ENCODE results near the gene EIF2AK3.
"Not testable (repeated sequence)": the region's sequence is repeated elsewhere in the genome, so short reads cannot be mapped to it uniquely, and the experiment has no call there.

Gene EIF2AK3

DNA sequence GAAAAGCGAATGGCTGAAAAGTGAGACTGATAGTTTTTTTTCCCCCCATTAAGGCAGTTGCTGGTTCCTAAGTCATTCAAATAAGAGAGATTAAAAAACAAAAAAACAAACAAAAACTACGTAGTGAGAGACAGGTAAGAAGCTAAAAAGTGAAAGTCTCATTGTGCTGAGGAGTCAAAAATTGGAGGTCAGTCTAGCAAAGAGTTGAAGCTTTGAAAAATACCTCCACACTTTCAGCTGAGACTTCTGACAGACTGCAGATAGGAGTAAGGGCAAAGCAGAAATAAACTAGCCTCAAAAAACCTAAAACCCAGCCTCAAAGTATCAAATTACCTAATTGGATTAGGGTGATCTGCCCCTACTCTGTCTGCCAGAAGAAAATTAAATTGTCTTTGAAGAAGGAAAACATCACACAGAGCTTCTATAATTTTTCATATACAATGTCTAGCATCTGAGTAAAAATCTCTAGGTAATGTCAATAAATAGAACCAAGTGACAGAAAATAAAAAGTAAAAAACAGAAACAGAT is 10.9 kb upstream of the EIF2AK3 start:
- H3K27ac ChIP-seq: peak overlapping the region; percentile 4
- DNase-seq (ENCODE audit: low read depth, low spot score): no peak

DNA sequence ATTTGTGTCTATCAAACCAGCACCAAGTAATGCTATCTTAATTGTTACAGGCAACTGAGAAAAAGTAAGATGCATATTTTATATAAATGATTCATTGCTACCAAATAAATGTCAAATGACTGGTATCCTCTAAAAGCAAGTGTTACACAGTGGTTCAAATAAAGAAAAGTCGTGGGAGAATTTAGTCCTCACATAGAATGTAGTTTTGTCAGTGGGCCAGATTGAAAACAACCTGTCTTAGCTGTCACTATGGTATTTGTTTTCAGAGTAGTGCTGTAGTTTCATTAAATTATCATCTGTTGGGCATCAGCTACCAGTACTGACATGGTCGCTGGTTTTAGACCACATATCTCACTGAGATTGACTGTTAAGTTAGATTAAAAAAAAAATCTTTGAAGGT is 10.2 kb upstream of the EIF2AK3 start:
- no peak overlapping the region for H3K27ac ChIP-seq
- DNase-seq (ENCODE audit: low read depth, low spot score): no peak

DNA sequence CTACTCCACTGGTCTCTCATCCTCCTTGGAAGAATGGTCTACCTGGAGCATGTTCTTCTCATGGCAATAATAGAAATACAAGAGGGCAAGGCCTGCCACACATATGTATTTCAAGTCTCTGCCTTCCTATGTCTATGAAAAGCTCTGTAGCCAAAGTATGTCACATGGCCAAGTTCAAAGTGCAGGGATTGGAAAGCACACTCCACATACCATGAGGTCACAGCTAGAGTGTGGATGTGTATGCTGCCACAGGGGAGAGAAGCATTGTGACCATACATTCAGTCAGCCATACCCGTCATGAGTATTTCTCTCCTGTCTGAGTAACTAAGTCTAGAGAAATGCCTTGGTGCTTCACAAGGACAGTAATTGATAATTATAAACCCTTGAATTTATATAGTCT is 8.8 kb upstream of the EIF2AK3 start:
- H3K27ac ChIP-seq: no peak overlapping the region
- no peak for DNase-seq (ENCODE audit: low read depth, low spot score)

DNA sequence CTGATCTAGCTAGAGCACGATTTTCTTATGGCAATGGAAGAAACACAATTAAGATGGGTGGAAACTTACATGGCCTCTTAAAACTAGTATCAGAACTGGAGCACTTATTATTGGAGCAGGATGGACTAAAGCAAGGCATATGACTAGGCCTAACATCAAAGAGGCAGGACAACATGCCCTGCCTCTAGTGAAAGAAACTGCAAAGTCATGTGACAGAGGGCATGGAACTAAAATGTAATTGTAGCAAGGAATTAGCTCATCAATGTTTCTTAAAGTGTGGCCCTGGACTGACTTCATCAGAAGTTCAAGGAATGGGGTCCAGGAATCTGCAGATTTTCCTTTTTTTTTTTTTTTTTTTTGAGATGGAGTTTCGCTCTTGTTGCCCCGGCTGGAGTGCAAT is 5.3 kb upstream of the EIF2AK3 start:
- no peak for DNase-seq (ENCODE audit: low read depth, low spot score)
- no peak overlapping the region for H3K27ac ChIP-seq

DNA sequence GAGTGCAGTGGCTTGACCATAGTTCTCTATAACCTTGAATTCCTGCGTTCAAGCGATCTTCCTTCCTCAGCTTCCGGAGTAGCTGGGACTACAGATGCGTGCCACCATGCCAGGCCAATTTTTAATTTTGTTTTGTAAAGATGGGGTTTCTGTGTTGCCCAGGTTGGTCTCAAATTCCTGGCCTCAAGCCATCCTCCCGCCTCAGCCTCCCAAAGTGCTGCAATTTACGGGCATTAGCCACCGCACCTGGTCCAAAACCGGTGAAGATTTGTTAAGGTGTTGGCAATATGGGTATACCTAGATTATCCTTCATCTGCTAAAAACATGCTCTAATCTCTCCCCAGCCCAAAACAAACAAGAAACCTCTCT is 1.3 kb upstream of the EIF2AK3 start:
- DNase-seq (ENCODE audit: low read depth, low spot score): no peak
- H3K27ac ChIP-seq: peak overlapping the region; percentile 92

DNA sequence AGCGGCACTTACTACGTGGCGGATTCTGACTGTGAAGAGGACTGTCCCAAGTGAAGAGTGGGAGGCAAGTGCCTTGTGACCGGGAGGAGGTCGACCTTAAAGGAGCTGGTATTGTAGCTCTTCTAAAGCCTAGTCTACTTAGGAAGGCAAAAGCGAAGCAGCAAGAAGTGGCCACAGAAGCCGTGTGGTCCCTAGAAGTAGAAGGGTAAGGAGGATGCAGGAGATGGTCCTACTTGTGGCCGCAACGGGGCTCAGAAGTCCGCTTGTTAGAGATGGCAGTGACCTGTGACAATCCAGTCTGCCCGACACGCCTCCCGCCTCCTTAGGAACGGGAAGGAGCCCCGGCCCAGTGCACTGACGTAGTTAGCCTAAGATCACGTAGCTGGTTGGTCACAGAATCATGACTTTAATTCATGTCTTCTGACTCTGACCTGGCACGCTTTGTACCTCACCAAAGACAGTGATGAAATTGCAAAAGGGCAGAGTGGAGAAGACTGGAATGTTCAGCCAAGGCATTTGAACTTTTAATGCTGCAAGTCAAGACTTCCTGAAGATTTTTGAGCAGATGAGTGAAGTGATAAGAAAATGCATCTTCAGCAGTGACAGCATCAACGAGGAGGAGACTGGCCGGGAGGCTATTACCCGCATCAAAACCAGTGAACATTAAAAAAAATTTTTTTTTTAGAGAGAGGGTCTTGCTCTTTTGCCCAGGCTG is 749 bp upstream of the EIF2AK3 start:
- peak overlapping the region; percentile 92 for H3K27ac ChIP-seq
- peak; percentile 72 for DNase-seq (ENCODE audit: low read depth, low spot score)

DNA sequence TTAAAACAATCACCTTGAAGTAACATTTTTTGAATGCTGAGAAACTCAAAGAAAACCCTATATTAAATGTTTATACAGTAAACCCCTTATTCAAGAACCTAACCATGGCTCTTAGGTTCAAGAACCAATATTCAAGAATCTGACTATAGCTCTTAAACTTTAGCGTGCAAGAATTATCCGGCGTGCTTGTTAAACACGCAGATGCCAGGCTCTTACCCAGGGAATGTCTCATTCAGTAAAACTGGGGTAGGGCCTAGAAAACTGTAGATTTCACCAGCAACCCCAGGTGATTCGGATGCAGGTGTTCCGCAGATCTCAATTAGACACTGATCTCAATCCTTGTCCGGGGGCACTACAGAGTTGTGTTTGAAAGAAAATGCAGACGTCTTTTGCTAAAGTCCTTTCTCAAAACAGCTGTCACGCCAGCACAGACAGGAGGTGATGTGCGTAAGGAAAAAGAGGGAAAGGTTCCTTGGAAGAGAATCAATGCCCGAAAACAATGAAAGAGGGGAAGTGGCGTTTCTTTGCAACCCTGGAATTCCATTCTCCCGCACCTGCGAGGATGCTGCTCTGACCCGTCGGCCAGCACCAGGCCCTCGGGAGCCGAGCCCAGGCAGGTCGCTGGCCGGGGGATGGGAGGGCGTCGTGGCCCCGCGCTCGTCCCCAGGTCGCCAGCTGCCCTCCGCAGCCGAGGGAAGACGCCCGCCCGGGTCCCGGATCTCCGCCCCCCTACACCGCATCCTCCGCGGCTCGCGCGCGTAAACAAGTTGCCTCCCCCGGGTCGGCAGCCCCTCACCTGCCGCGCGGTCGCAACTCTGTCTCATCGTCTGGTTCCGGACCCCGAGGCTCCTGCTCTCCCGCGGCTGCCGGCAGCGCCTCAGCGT is 851 bp downstream of the EIF2AK3 start:
- H3K27ac ChIP-seq: peak overlapping the region; percentile 92
- DNase-seq (ENCODE audit: low read depth, low spot score): no peak

DNA sequence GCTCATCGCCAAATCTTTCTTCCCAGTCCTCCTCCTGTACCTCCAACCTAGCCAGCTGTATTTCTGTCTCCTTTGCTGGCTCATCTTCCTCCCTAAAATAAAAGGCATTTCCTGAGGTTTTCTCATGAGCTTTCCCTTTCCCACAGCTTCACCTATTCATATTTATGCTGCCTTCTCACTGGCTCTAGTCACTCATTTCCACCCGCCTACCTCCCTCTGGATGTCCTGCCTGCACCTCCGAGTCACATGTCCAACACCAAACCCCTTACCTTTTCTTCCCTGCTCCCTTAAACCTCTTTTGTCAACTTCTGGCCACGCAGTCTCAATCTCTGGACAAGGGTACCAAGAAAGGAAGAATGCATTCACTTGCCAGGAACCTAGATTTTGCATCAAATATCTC is 2.8 kb downstream of the EIF2AK3 start:
- DNase-seq (ENCODE audit: low read depth, low spot score): no peak
- no peak overlapping the region for H3K27ac ChIP-seq

DNA sequence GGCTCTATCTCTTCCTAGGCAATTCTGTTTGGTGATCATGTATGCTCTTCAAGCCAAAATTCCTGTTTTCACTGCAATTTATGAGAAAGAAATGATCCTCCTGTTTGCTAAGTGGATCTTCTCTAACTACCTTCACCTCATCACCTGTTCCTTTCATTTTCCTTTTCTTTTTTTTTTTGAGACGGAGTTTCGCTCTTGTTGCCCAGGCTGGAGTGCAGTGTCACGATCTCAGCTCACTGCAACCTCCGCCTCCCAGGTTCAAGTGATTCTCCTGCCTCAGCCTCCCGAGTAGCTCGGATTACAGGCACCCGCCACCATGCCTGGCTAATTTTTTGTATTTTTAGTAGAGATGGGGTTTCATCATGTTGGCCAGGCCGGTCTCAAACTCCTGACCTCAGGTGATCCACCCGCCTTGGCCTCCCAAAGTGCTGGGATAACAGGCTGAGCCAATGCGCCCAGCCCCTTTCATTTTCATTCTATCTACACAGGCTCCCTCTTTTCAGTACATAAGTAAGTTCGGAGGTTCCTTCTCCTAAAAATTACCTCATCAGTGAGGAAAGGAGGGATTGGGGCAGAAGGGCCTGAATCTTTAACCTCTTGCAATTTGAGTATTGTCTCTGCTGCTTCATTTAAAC is 3.3 kb downstream of the EIF2AK3 start:
- H3K27ac ChIP-seq; DNase-seq (ENCODE audit: low read depth, low spot score): not testable (repeated sequence)

DNA sequence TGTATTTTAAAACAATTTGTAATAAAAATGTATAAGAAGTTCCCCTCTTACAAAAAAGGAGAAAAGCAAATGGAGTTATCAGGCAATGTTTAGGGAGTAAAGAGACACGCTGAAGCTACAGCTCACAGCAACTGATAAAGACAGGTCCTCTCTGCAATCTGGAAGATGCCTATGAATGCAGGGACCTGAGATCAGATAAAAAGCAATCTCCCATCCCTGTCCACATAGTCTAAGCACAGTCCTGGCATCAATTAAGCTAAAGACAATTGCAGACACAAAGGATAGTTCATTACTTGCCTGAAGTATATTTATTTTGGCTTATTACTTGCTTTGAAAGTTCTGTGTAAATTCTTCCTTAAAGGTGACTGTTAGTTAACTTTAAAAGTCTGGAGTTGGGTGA is 5.0 kb downstream of the EIF2AK3 start:
- no peak overlapping the region for H3K27ac ChIP-seq
- DNase-seq (ENCODE audit: low read depth, low spot score): no peak

DNA sequence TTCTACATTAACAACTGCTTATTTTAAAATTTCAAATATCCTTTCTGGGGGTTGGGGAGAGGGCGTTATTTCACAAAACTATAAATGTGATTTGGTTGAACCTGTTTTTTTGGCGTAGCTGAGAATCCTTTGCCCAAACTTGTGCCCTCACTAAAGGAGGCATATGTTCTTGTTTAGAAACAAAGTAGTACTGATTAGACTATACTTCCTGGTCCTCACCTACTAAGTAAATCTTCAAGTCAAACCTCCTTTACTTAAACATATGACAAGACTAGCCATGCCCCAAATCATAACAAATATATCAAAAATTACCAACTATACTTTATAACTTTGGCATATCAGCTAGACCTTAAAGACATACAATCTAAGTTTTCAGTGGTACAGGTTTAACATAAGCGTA is 5.8 kb downstream of the EIF2AK3 start:
- DNase-seq (ENCODE audit: low read depth, low spot score): no peak
- no peak overlapping the region for H3K27ac ChIP-seq

DNA sequence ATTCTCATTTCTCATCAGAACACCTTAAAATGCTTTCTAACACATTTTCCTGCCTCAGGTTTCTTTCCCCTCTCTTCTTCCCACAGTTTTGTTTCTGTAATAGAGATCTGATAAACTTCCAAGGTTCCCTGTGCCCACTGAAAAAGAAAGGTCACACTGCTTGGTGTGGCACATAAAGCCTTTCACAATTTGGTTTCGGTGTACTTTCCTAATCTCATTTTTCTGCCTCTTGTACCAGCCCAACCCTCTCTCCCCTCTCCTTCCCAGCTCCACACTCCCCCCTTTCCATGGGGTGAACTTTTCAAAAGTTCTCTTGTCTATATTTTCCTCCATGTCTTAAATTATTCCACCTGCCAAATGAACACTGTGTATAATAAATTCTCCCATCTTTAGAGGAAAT is 7.2 kb downstream of the EIF2AK3 start:
- DNase-seq (ENCODE audit: low read depth, low spot score): no peak

DNA sequence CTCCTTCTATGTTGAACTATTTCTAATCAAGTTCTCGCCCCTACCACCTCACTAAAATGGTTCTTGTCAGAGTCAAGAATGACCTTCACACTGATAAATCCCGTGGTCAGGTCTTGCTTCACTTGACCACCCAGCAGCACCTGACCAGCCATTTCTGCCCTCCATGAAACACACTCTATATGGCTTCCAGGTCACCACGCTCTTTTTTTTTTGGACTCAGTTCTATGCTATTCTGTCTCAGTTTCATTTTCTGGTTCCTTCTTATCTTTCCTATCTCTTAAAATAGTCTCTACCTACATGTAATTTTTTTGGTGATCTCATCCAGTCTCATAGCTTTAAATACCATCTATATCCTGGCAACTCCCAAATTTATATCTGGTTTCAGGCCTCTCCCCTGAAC is 11.4 kb downstream of the EIF2AK3 start:
- H3K27ac ChIP-seq: no peak overlapping the region
- no peak for DNase-seq (ENCODE audit: low read depth, low spot score)

More for the DNA sequence above, 7.2 kb downstream of the EIF2AK3 start:
- H3K27ac ChIP-seq: no peak overlapping the region

DNA sequence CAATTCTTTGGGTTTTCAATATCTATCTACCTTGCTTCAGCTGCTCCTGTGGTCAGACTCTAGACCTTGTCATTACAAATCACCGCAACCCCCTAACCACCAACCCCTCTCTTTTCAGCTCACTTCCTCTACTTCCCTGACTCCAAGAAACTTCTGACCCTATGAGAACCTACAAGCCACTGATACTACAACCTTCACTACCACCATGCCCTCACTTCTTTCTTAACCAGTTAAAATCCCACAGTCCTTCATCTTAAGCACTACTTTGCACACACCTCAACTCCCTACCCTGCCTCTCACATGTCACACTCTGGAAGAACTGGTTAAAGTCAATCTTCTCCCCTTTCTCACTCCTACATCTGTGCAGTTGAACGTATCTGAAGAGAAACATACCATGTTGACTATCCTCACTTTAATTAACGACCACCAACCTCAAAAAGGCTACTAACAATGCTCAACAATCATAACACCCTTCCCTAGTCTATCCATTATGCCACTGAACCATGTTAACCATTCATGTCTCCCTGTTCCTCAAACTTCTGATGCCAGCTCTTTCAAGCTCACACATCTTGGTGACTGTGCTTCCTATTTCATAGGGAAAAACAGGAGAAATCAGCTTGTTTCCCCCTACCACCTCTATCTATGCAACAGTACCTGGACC is 12.6 kb downstream of the EIF2AK3 start:
- H3K27ac ChIP-seq: no peak overlapping the region
- DNase-seq (ENCODE audit: low read depth, low spot score): no peak

DNA sequence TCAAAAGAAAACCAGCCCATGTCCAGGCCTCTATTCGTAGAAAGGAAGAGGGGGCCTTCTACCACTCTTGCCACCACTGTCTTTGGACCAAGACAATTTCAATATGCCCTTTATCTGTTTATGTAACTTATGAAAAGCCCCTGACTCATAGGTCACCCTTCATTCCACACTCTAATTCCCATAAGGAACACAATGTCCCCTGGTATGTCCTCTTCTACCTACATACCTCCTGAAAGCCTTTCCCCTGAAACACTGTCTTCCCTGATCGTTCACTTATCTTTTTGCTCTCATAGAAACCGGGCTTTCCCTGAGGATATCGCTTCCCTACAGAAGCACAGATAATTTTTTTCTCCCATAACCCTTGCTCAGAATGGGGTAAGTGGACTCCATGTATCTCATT is 13.3 kb downstream of the EIF2AK3 start:
- H3K27ac ChIP-seq: no peak overlapping the region
- no peak for DNase-seq (ENCODE audit: low read depth, low spot score)

DNA sequence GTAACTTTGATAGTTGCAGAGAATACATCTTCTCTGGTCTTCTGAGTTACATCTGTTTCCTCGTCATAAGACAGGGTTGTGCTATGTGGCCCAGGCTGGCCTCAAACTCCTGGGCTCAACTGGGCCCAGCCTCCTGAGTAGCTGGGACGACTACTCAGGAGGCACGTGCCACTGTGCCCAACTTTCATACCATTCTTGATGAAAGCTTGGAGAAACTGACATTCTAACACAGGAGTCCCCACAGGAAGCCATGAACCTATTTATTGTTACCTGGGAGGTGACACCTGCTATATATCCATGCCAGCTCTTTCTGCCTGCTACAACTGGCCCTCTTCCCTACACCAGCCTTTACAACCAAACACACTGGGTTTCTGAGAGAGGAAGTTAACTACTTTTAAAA is 19.1 kb downstream of the EIF2AK3 start:
- H3K27ac ChIP-seq: peak overlapping the region; percentile 95
- DNase-seq (ENCODE audit: low read depth, low spot score): no peak

DNA sequence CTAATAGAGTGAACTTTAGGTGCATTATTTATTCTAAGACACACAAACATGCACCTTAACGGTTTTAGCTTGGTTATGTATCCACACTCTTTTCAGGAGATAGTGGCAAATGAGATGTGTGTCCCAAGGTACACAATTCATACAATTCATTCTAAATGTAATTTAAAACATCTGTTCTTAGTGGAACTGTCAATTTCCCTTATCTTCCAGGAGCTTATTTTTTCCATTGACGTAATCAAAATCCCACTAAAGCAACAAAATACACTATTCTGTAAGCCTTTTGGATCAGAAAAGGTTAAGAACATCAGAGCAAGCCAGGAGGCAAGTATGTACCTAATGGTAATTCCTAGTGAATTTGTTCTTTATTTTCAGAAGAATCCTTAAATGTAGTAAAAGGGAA is 19.8 kb downstream of the EIF2AK3 start:
- DNase-seq (ENCODE audit: low read depth, low spot score): no peak
- H3K27ac ChIP-seq: no peak overlapping the region

DNA sequence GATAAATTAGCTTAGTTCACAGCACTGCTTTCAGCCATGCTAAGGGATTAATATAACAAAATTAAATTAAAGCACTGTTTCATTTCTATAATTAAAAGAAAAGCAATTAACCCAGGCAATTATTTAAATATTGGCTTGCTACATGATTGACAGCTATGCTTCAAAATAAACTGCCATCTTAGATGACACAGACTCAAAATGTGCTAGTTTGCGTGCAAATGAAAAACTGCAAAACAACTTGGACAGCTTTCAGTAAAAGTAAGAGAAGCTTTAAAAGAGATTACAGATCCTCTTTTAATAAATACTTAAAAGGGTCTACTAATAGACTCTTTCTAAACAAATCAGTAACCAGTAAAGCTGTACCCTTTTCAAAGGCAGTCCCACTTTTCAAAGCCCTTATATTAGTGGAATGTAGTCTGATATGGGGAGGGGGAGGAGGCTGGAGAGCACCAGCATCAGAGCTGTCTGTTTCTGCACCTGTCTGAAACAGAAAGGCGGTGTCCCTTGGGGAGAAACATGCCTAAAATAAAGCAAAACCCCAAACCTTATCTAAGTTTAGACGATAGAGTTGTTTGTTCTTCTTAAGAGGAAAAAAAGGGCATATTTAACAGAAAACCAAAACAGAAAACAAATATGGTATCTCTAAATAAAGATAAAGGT is 20.8 kb downstream of the EIF2AK3 start:
- H3K27ac ChIP-seq: no peak overlapping the region
- DNase-seq (ENCODE audit: low read depth, low spot score): no peak

DNA sequence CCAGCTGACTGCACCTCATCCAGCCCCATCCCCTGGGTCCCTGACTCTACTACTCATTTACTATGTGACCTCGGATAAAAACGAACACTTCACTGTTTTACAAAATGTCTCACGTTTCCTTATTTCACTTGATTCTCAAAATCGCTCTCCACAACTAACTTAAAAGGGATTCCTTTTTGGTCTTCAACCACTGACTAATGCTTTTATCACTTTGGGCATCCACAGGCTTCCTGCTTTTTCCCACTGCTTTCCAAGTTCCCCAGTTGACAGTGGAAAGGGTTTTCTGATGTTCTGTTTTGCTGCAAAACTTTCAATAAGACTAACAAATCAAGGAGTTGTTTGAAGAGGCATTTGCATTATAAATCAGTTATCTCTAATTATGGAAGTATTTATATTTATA is 24.1 kb downstream of the EIF2AK3 start:
- DNase-seq (ENCODE audit: low read depth, low spot score): no peak
- no peak overlapping the region for H3K27ac ChIP-seq

DNA sequence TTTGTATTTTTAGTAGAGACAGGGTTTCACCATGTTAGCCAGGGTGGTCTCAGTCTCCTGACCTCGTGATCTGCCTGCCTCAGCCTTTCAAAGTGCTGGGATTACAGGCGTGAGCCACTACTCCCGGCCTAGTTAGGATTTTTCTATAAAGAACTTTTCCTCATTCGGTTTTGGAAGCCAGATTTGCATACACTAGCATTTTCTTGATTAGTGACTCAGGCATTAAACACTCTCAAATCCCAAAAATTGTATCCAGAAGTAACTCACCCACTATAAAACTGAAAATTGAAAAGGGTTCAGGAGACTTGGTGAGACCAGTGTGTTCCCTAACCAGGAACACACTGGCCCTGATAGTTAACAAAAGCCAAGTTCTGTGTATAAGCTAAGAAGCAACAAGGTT is 25.2 kb downstream of the EIF2AK3 start:
- no peak overlapping the region for H3K27ac ChIP-seq
- DNase-seq (ENCODE audit: low read depth, low spot score): no peak

Measured in epithelial cell of prostate (primary cell).